Measurements from ENCODE around the gene ING5.

- no peak for TF ChIP-seq MAX (IDR thresholded peaks at IDR 0.05)
- TF ChIP-seq POLR2AphosphoS5 (IDR thresholded peaks at IDR 0.05; ENCODE audit: low read depth, low read length), result no peak
- no peak for TF ChIP-seq ZFX (IDR thresholded peaks at IDR 0.05)
- no peak for TF ChIP-seq CTCF (IDR thresholded peaks at IDR 0.05 in 2 of 3, conservative IDR thresholded peaks at IDR 0.05 in 1 of 3; ENCODE audit: borderline replicate concordance in 1 of 3, insufficient read depth in 1 of 3, low read depth in 2 of 3, low read length in 2 of 3)
- TF ChIP-seq ATF3 (IDR thresholded peaks at IDR 0.05), result no peak
- TF ChIP-seq SIN3A (IDR thresholded peaks at IDR 0.05; ENCODE audit: low read depth), result no peak
- TF ChIP-seq POLR2A (IDR thresholded peaks at IDR 0.05; ENCODE audit: borderline replicate concordance, extremely low read depth, insufficient read depth, insufficient read length), result no peak
- no peak for TF ChIP-seq ZNF274 (IDR thresholded peaks at IDR 0.05; ENCODE audit: low read depth, low read length)
Measured at GRCh38 chr2:241728627-241729026, 26.8 kb downstream of the ING5 start.
